ENCODE data around the gene STAM2. TPM values are rescaled to one million over a fixed set of nuclear protein-coding genes. Genes with fewer than 3 reads are reported as not detected.
A peak's percentile ranks its signal among the peaks of the same experiment; 100 is the strongest.
"Not testable (repeated sequence)": the region's sequence is repeated elsewhere in the genome, so short reads cannot be mapped to it uniquely, and the experiment has no call there.

STAM2 gene
- total RNA-seq, 2 donors from 2014 or later = 25.9 to 27.7 TPM

DNA sequence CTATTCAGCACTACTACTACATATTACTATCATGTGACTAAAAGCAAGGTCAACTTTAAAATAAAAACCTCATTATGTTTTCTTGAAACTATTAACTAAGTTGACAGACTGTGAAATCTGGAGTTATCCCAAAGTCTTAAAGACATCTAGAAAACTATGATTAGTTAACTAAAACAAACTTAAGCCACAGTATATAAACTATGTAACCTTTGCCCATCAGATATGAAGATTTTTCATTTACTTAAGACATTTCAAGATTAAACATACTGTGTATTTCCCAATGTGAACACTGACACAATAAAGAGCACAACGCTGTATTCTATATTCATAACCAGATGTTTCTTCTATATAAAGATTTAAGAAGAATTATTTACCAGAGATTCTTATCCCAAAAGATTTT lies 43.3 kb downstream of the STAM2 start:
- DNase-seq (no peak), ATAC-seq (no peak)
- intact Hi-C loops (cut with DNase I) = no loop called here

DNA sequence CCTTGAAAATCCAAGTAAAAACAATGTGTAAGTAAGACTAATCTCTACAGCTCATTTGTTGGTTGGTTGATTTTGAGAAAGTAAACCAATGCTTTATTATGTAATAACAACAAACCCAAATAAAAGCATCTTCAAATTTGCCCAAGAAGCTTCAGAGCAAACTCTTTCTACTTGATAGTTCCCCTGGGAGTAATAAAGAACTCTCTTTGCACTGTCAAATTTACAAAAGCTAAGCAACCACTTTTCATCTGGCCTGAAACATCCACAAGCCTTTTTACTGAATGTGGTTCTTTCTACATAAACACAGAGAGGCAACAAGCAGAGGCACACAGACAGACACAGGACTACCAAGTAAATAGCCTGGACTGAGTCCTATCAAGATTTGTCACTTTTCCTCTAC lies 47.9 kb downstream of the STAM2 start:
- ATAC-seq (no peak), DNase-seq (no peak)
- intact Hi-C loops (cut with DNase I) = no loop called here

DNA sequence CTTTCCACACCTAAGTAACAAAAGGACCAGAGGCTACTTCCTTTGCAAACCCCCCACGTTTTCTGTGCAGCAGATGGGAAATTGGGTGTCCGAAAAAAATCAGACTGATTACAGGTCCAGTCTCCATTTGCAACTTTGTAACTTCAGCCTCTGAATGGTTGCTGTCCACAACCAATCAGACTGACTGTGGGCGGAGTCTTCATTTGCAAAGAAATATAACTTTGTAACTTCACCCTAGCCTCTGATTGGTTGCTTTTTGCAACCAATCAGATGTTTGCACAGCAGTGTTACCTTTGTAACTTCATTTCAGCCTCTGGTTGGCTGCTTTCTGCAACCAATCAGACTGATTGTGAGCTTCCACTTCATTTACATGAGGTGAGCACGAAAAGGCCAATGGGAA lies 48.9 kb downstream of the STAM2 start:
- ATAC-seq (no peak), DNase-seq (no peak)
- intact Hi-C loops (cut with DNase I) = no loop called here

DNA sequence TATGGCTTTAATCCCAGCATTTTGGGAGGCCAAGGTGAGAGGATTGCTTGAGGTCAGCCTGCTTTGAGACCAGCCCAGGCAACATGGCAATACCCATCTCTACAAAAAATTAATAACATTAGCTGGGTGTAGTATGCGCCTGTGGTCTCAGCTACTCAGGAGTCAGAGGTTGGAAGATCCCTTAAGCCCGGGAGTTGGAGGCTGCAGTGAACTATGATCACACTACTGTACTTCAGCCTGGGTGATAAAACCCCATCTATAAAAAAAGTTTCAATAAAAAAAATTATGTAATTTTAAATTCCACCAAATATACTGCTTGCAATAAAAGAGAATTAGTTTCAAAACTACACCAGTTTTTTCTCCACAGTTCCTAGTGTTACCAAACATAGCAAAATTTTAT lies 53.4 kb downstream of the STAM2 start:
- no peak for DNase-seq
- intact Hi-C loops (cut with DNase I) = no loop called here
- no peak for ATAC-seq

DNA sequence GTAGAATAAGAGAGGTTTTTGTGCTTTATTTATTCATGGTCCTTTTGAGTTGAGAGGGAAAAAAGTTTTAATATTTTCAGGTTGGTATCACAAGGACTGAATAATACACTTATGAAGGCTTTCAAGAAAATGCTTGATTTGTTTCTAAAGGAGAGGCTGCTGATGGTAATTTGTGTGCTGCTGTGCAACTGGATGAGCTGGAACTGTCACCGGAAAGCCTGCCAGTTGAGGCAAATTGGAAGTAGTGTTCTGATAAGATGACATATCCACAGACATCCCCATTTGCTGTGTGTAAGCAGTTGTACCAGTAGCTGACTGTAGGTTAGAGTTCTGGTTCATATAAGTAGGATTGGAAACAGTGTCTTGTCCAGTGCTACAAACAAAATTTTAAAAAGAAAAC lies 55.1 kb downstream of the STAM2 start:
- intact Hi-C loops (cut with DNase I) = no loop called here
- no peak for DNase-seq
- no peak for ATAC-seq

DNA sequence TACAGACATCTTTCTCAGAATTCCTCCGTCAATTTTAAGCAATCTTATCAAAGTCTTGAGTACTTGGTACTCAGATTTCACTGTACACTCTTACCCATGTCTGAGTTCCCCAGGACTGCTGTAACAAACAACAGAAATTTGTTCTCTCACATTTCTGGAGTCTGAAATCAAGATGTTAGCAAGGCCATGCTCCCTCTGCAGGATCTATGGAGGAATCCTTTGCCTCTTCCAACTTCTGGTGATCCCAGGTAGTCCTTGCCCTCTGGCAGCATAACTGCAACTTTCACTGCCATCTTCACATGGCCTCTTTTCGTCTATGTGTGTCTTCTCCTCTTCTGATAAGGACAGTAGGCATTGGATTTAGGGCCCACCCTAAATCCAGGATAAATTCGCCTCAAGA lies 59.6 kb downstream of the STAM2 start:
- DNase-seq (no peak), ATAC-seq (no peak)
- intact Hi-C loops (cut with DNase I) = loop anchor here in 1 of 2 donors (10.0 kb wide), 1 partner anchor 71 kb away; no protein-coding TSS in a partner anchor

DNA sequence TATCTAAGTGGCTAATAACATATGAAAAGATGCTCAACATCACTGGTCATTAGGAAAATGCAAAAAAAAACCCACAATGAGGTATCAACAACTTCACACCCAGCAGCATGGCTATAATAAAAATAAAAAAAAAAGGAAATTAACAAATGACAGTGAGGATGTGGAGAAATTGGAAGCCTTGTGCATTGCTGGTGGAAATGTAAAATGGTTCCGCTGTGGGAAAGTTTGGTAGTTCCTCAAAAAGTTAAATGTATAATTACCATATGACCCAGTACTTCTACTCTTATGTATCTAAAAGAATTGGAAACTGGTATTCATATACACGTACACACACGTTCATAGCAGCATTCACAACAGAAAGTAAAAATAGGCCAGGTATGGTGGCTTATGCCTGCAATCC lies 61.2 kb downstream of the STAM2 start:
- ATAC-seq = no peak
- intact Hi-C loops (cut with DNase I) = loop anchor here in 1 of 2 donors (10.0 kb wide), 1 partner anchor 70 kb away; no protein-coding TSS in a partner anchor

DNA sequence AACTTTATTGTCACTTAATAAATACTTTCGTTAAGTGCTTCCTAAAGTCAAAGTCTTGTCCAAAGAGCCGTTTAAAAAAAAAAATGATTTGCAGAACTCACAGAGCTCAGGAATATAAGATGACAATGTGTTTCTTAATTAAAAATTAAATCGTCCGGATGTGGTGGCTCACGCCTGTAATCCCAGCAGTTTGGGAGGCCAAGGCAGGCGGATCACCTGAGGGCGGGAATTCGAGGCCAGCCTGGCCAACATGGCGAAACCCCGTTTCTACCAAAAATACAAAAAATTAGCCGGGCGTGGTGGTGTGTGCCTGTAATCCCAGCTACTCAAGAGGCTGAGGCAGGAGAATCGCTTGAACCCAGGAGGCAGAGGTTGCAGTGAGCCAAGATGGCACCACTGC lies 68.4 kb downstream of the STAM2 start:
- DNase-seq; ATAC-seq; intact Hi-C loops (cut with DNase I): not testable (repeated sequence)

More for the DNA sequence above, 61.2 kb downstream of the STAM2 start:
- DNase-seq = no peak

DNA sequence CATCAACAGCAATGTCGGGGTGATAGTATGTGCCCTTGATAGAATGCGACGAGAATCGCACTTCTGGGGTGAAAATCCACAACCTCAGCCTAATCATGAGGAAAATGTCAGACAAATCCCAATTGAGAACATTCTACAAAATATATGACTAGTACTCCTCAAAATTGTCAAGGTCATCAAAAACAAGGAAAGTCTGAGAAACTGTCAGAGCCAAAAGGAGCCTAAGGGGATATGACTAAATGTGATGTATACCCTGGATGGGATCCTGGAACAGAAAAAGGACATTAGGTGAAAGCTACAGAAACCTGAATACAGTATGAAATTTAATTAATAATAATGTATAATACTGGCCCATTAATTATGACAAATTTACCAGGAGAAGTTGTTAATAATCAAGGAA lies 69.1 kb downstream of the STAM2 start:
- ATAC-seq = no peak
- no peak for DNase-seq

DNA sequence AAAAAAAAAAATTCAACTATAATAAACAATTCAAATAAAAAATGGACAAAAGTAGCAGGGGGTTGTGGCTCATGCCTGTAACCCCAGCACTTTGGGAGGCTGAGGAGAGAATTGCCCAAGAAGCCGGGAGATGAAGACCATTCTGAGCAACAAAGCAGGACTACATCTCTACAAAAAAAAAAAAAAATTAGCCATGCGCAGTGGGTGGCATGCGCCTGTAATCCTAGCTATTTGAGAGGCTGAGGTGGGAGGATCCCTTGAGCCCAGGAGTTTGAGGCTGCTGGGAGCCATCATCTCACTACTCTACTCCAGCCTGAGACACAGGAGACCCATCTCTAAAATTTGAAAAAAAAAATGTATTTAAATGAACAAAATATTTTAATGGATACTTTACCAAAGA lies 72.3 kb downstream of the STAM2 start:
- DNase-seq (no peak), ATAC-seq (no peak)
- intact Hi-C loops (cut with DNase I) = no loop called here

More for the DNA sequence above, 69.1 kb downstream of the STAM2 start:
- intact Hi-C loops (cut with DNase I) = no loop called here

DNA sequence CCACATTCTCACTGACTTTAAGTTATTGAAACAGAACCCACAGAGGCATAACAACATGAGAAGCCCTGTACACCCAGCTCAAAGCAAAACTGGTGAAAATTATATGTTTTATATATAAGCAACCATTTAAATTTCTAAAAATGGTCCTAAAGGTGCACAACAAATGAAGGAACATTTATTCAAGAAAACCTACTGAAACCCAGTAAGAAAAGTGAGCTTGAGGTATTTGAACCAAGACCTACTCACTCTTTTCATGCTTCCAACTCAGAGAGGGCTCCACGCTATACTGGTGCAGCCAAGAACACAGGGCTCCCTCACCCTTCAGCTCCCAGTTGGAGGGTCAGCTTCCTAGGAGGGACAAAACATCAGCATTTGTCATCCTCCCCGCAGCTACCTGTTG lies 74.6 kb downstream of the STAM2 start:
- intact Hi-C loops (cut with DNase I) = no loop called here
- no peak for DNase-seq
- ATAC-seq = no peak

DNA sequence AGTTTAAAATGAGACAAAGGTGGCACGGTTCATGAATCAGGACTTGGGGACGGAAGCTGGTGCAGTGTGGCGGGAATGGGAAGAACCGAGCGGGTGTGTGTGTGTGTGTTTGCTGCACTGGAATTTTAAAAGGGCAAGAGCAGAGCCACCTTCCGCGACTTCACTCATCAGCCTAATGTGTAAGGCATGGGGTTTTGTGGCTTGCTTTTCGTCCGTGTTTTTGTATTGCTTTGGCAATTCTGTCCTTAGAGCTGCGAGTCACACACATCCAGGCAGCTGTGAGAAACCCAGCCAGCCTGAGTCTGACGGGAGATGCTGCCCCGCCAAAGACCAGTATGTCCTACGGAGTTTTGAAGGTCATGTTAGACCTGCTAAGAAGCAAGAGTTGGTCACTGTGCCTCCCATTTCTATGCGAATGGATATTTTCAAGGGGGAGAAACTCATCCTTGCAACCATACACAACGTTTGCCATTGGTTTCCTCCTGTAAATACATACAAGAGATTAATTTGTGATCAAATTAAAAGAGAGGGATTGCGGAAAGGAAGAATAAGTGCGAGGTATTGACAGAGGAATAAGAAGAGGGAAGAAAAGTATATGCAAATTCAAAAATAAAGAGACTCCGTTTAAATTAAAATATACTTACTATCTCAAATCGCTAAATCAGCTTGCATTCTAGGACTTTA lies 76.1 kb downstream of the STAM2 start:
- ATAC-seq (peak; percentile 24 to 27), DNase-seq (no peak)
- intact Hi-C loops (cut with DNase I) = no loop called here

DNA sequence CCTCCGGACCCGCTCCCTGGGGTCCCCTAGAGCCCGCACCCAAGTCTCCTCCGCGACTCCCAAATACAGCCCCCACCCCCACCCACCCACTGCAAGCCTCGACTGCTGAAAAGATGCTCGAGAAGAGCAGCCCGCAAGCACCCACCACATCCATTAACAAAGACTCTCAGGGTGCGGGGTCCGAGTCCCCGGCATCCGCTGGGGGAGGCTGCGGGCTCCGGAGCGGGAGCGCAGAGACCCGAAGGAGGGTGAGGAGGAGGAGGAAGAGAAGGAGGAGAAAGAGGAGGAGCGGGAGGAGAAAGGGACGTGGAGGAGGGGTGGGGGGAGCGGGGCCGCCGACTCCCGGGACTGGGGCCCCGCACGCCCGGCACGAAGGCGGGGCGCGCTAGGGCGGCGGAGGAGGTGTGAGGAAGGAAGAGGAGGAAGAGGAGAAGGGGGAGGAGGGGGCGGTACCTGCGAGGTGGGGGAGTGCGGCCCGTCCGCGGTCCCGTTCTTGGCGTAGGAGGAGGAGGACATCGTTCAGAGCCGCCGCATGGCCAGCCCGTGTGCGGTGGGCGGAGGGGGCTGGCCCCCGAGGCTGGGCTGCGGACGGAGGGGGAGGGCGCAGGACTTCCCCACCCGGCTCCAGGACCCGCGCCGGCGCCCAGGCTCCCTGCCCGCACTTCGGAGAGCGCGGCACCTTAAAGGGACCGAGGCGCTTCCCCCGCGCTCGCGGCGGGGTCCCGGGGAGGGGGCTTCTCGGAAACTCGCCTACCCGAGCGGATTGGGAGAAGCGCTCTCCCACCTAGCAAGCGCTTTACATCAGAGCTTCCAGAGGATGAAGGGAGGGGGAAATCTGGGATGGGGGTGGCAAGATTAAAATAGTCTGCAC lies 76.8 kb downstream of the STAM2 start, which contains the start of gene CACNB4:
Gene CACNB4 (minus strand): TSS at position 549 of the 871 bp plus-strand sequence.
- intact Hi-C loops (cut with DNase I) = no loop called here
- peak; percentile 27 for DNase-seq
- ATAC-seq = peak; percentile 53 to 60

DNA sequence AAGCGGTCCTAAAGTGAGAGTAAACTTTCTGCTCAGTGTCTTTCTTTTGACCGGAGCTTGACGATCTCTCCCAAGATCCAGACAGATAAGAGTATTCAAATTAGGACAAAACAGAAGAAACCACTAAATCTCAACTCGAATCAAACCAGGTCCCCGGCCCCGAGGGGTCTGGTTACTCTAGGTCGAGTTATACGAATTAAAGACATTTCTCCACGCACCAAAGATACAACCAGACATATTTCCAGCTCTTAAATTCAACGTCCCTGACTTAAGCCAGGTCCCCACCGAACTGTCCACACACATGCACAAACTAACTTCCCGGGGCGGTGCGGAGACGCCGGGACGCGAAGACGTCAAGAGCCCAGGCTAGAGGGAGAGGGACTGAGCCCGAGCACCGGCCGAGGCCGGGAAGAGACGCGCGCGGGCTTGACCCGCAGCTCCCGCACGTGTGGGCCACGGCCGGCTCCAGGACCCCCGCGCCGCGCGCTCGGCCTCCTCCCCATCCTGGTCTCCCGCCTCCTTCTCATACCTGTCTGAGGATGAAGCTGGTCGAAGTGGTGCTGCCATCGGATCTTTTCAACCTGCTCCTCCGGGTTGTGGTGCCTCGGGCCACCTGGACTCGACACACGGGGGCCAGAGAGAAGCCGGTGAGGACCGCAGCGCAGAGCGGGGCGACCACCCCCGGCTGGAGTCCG lies 77.6 kb downstream of the STAM2 start:
- intact Hi-C loops (cut with DNase I) = no loop called here
- DNase-seq = peak; percentile 28
- peak; percentile 78 to 84 for ATAC-seq

DNA sequence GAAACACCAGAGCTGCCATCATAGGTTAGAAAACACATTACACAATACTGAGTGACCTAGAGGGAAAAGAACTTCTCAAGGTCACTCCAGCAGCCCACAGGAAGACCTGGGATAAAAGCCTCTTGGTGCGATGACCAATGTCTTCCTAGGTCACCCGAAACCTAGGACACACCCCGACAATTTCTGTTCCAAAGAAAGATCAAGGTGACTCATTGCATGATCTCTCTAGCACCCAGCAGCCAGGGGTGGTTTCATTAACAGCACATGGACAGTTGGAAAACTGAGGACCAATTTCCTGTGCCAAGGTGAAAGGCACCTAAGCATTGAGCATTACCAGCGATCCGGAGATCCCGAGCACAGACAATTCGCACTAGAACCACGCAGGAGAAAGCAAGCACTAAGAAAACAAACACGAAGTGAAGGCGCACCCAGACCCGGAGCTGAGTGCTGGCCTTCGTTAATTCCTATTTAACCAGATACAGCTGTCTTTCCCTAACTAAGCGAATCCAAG lies 78.2 kb downstream of the STAM2 start:
- ATAC-seq (peak in 1 of 2 donors; percentile 52), DNase-seq (no peak)
- intact Hi-C loops (cut with DNase I) = no loop called here

DNA sequence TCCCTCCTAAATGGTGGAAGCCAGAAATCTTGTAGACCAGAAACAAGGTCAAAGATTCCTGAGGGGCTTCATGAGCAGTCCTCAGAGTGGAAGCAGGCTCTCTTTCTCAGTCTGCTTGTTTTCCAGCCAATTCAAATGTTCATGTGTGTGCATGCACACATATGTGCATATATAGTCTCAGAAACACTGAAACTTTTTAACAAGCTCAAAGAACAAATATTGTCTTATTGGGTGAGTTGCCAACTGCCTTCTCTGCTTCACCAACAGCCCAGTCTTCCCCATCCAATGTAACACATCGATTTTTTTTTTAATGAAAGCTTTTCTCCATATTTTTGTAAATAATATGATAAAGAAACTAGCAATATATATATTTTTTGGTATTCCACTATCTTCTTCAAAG lies 80.4 kb downstream of the STAM2 start:
- intact Hi-C loops (cut with DNase I) = no loop called here
- ATAC-seq (no peak), DNase-seq (no peak)

DNA sequence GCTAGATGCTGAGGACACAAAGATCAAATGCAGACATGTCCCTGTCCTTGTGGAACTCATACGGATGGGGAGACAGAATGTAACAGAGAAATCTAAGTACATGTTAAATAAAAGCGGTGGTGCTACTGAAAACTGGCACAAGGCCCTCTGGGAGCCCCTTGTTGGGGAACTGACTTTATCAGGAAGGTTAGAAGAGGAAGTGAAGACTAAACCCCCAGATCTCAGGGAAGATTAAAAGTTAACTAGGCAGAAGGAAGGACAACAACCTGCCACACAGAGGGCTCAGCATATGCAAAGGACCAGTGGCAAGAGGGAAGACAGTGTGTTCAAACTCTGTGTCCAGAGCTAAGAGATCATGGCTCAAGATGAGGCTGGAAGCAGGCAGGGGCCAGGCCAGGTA lies 81.5 kb downstream of the STAM2 start:
- intact Hi-C loops (cut with DNase I) = no loop called here

DNA sequence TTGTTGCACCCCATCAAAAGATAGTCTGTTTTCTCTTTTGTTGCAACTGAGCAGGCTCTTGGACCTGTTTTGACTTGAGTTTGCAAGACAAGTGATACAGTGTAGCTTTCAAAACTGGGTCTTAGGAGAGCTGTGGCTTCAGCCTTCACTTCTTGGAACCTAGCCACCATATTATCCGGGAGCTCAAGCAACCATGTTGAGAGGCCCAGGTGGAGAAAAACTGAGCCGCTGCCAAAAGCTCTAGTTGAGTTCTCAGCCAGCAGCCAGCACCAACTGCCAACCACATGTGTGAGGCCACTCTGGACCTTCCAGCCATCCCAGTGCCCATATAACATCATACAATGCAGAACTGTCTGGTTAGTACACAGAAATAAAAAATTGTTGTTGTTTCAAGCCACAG lies 82.1 kb downstream of the STAM2 start:
- intact Hi-C loops (cut with DNase I) = no loop called here

More for the DNA sequence above, 81.5 kb downstream of the STAM2 start:
- no peak for DNase-seq
- no peak for ATAC-seq

DNA sequence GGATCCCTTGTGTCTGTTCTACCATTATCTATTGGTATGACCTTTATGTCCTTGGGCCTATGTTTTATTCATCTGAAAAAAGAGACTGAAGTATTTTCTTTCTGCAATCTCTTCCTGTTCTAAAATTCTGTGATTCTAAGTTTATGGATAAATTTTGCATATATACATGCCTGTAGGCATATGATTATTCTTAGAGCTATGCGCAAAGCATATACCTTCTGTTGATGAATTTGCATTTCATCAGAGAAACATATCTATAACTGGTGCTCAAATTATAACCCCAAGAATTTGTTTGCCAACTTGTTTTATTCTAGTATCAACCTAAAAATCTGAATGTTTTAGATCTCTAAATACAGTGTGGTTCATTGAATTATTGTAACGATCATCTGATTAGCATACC lies 83.5 kb downstream of the STAM2 start:
- ATAC-seq (no peak), DNase-seq (no peak)
- intact Hi-C loops (cut with DNase I) = no loop called here

More for the DNA sequence above, 82.1 kb downstream of the STAM2 start:
- DNase-seq (no peak), ATAC-seq (no peak)

All from left cardiac atrium (tissue), 4 donors.